Stimulated activated CD4-positive, alpha-beta T cell treated with anti-CD3 and anti-CD28 coated beads, Interleukin-4, amount 100 ng/mL, for 48 hours (primary cell): ENCODE data around the gene GLI3.

ENCODE experiments used
- DNase-seq, 2 donors: peaks; one replicate each; pipeline ENCODE4 v3.0.0-alpha.2; 2020; ENCODE audit warnings: low read depth in 2 of 2

The GLI3 gene

DNA sequence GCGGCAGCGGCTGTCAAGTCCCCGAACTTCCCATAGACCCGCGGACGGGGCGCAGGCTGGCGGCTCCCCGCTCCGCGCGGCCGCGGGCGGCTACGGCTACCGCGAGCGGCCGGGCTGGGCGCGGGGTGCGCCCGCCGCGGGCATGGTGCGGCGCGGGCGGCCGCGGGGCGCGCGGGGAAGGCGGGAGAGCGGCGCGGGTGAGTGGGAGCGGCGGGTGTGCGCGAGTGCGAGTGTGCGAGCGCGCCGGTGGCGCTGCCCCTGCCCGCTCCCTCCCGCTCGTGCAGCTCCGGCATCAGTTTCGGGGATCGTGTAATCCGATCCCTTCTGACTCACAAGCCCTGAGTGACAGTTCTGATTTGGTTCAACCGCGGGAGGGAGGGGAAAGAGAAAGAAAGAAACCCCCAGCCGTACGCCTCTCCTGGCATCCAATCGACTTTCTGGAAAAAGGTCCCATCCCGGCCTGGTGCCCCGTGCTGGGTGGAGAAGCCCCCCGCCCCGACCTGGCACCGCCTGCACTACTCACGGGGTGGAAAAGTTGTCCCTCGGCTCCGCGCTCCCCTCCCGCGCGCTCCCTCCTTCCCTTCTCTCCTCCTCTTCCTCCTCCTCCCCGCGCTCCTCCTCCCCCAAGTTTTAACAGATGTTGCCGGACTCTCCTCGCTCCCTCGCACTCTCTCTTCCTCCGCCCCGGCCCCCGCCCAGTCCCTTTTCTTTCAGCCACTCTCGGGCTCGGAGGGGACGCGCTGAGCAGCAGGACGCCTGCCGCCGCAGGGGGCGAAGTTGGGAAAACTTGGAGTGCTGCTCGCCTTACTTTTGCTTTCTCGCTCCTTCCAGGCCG lies at the start of gene GLI3:
Gene GLI3, minus strand, starts transcription at position 234 of the 835 bp plus-strand sequence. CDS start 13,956 bp downstream, outside the sequence.
- no peak for DNase-seq

DNA sequence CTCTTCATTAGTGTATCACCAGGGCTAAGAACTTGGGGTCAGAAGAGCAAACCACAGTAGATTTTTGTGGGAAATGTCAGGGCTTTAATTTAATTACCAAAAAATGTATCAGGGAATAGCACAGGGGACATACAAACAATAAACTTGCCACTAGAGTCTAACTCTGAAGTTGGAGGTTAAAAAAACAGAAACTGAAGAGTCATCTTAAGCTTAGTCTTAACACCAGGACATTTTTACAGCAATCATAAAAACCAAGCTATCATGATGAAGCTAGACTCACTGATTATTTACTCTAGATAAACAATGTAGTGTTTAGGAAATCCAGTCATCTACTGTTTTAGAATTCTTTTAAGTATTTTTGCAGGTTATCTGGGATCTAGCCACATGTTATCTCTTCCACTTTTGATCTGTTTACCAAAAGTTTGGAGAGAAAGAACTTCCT lies 48.4 kb upstream of the GLI3 start:
- no peak for DNase-seq

- DNase-seq: no peak
These were observed 46.5 kb upstream of the GLI3 start for GRCh38 chr7:42283553-42283952.

- DNase-seq: no peak
These were observed 41.3 kb upstream of the GLI3 start for GRCh38 chr7:42278344-42278743.

DNA sequence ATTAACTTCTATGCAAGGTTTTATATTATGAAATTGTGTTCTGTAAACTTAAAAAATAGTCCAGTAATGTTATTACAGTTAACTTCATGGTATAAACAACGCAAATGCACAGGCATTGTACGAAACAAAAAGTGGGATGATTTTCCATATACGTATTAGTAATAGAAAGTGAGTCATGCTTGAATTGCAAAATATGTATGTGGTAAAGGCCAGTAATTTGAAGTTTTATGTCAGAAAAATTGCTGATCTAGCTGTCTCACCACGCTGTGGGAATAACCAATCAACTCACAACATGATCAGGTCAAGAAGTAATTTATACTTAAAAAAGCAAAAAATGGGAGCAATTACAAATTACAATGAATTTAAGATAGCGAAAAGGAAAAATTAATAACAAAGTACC lies 37.0 kb upstream of the GLI3 start:
- DNase-seq: no peak

GRCh38 chr7:42272793-42273665 lies 36.0 kb upstream of the GLI3 start:
- DNase-seq: no peak

DNA sequence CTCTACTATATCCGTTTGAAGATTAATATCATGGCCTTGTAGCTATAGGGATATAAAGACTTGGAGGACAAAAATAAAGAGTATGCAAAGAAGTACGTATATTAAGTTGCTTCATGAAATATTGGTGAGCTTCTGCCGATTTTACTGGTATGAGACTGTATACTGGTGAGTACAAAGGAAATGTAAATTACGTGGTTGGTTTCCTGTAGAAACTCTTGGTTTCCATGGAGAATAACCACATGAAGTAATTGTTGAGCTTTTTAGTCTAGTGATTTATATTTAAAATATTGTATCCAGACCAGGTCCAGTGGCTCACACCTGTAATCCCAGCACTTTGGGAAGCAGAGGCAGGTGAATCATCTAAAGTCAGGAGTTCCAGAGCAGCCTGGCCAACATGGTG lies 32.2 kb upstream of the GLI3 start:
- no peak for DNase-seq

GRCh38 chr7:42264702-42265101 lies 27.7 kb upstream of the GLI3 start:
- no peak for DNase-seq

DNA sequence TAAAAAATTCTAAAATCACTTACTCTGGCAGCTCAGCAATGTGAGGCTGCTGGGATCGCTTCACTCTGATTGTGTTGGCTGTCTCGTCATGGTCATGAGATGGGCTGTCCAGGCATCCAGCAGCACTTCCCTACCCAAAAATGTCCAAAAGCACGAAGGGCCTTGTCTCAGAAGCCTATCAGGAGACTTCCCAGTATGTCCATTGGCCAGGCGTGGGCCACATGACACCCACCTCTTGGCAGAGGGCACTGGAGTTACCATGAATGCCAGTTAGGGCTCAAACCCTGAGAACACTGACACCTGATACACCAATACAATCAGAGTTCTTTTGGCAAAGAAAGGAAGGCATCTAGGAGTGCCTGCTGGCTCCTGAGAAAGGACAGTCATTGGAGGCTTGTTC lies 27.0 kb upstream of the GLI3 start:
- no peak for DNase-seq

- DNase-seq: no peak
These were observed 26.0 kb upstream of the GLI3 start for GRCh38 chr7:42262964-42263363.

DNA sequence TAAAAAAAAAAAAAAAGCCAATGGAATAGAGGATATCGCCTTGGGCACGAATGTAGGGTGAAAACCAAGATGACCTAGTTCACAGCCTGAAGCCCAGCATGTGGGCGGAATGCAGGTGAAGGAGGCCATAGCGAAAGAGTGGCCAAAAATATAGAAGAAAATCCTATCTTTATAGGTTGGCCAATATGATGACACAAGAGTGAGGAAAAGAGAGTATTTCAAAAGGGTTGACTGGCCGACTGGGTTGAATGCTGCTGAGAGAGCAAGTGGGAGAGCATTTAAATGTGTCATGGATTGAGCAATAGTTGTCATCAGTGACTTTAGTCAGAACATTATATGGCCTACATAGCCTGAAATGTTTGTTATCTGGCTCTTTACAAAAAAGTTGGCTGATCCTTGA lies 17.2 kb upstream of the GLI3 start:
- no peak for DNase-seq

GRCh38 chr7:42253316-42253715 lies 16.3 kb upstream of the GLI3 start:
- DNase-seq: no peak

DNA sequence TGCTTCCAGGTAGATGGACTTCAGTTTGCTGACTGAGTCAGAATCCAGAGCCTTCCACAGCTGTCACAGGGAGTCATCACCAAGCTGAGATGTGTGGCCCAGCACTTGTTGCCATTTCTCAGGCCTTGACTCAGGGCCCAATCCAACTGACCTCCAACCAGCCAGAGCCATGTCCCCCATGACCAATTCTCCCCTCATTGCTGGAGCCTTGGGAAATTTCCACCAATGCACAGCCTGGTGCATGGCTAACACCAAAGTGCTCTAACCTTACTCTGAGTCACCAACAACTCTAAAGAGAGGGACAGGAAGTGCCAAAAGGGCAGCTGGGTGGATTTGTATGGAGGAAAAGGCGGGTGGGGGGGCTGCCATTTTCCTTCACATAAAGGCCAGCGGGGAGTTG lies 13.4 kb upstream of the GLI3 start:
- no peak for DNase-seq

DNA sequence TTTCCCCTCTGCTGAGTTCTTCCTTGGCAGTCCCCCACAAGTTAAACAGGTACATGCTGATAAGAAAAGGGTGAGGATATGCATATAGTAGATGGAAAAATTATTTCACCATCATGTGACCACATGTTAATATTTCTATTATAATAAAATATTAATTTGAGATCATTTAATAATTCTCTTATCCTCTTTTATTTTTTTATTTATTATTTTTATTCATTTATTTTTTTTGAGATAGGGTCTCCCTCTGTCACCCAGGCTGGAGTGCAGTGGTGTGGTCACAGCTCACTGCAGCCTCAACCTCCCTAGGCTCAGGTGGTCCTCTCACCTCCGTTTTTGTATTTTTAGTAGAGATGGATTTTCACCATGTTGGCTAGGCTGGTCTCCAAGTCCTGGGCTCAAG lies 11.6 kb upstream of the GLI3 start:
- DNase-seq: no peak

DNA sequence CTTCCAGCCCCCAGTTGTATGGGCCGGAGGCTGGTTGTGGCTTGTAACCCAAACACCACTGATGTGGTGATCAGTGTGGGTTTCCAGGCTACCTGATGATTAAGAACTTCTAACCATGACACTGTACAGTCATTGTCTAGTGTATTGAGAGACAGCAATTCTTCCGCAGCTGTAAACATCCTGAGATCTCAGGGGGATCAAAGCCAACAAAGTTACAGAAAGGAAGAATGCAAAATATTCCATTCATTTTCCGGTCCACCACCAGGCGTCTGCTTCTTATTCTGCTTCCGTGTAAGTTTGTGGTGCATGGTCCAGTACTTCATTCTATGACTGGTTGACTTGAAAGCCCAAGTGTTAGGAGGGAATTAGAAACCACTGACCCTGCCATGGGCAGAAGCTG lies 10.3 kb upstream of the GLI3 start:
- no peak for DNase-seq

DNA sequence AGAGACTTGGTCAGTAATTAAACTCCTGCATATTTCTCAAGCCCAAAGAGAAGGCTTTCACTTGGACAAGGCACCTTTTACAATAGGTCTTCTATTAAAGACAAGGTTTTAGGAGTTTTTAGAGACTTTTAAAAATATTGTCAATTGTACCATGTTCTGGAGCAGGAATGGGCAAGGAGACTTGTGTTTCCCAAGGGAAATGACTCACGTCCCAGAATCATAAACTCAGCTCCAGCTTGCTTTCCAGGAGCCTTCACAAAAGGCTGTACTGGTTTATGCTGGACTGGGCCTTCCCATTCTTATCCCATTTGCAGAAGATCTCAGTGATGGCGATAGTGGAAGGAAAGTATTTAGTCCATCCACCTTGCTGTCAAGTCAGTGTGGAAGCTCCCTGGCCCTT lies 7.8 kb upstream of the GLI3 start:
- no peak for DNase-seq

DNA sequence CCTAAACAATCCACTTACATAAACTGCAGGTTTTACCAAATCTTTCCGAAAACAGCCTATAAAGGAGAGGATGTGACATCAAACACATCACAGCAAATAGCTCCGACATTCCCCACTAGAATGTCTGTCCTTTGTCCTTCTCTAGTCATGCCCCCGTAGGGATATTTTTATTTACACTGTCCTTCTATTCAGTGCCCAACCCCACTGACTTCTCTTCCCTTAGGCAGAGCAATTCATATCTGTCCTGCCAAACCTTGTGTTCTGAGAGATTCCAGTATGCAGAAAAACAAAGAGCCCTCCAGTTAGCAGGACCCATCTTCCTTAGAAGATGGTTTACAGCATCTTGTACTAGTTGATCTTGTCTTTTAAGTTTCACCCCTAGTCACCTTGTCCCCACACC lies 5.4 kb upstream of the GLI3 start:
- DNase-seq: no peak

DNA sequence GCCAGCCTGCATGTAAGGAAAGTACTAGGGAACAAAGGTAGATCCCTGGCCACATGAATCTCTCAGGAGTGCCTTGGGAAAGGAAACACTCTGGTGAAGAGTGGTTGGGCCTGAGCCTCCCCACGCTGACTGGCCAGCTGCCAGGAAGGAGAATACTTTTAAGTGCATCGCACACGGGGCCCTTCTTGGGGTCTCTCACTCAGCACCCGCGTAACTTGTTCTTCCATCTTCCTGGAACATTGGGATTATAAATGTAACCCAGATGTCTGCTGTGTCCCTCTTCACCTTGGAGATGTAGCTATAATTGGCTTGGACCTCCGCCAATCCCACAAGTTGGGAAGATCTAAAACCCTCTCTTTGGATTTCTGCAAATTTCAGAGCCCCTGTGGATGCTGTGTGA lies 4.4 kb upstream of the GLI3 start:
- DNase-seq: no peak

DNA sequence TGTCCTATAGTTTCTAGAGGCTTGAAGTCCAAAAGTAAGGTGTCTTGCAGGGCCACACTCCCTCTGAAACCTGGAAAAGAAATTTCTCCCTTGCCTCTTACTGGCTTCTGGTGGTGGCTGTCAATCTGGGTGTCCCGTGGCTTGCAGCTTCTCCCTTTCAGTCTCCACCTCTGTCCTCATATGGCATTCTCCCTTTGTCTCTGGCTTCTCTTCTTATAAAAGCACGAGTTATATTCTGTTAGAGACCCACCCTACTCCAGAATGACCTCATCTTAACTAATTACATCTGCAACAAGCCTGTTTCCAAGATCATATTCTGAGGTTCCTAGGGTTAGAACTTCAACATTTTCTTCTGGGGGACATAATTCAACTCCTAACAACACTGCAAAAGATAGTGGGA lies 3.4 kb upstream of the GLI3 start:
- no peak for DNase-seq

DNA sequence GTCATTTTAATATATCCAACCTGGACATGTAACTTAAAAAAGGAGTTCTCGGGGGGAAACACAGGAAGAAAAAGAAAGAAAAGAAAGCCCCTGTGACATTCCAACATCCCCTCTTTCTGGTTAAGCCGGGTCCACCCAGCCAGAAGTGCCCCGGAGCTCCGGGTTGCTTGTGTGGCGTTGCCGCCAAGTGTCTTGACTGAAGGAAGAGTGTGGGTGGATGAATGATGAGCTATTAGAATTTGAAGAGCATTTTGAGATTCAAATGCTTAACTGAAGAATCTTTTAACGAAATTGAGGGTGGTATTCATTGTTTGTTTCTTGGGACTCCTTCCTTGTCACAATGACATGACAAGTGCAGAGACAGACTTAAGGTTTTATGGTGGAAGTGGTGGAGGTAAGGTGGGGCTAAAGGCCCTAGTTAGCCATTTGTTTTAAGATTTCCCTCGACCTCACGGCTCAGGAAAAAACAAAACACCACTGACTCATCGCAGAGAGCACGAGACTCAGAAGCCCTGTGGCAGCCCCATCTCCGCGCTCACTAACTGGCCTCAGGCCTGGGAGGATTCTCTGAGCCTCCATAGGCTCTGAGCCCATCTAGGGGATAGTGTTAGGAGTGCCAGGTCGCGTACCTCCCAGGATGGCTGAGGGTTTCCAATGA lies 1.8 kb upstream of the GLI3 start:
- no peak for DNase-seq

DNA sequence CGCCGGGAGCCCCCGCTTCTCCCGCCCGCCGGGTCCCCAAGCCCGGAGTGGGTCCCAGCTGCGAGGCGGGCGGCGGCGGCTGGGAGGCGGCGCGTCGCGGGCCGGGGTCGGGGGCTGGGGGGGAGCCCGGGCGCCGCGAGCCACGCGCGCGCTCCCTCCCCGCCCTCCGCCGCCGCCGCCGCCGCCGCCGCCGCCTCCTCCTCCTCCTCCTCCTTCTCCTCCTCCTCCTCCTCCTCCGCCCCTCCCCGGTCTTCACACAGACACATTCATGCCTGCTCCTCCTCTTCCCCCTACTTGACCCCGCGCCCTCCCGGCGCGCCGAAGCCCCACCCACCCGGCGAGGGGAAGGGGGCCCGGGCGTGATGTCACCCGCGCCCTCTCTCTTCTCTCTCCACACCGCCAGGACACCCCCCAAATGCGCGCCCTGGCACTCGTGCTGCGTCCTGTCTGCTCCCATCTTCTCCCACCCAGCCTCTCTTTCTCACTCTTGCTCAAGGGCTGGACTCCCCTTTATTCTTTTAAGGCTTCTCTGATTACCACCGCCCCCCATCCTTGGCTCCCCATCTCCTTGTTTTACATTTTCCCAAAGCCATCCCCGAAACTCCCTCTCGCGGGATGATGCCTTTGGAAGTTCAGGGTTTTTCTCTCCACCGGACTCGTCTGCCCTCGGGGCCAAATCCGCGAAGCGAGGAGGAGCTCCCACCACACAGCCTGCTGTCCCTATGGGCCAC lies 967 bp upstream of the GLI3 start:
- DNase-seq: no peak
